ENCODE measurements around the gene INPP4A. TPM values are rescaled to one million over a fixed set of nuclear protein-coding genes. Genes with fewer than 3 reads are reported as not detected.

The INPP4A gene
- total and polyA plus RNA-seq, 2 donors (not counting 3 experiments of a cell fraction or from before 2014, with no cell fraction given): 14.9 to 28.8 TPM

- H3K4me3 ChIP-seq (replicated peaks in 1 of 3; ENCODE audit: insufficient read depth in 1 of 3, low read depth in 1 of 3, low read length in 3 of 3): no peak overlapping the region
- no peaks in the 10 kb centered on the region for H3K27me3 ChIP-seq (ENCODE audit: control insufficient read depth in 2 of 2, insufficient read depth in 2 of 2, low read length in 2 of 2)
- FAIRE-seq (no peak), DNase-seq (ENCODE audit: low read depth, low spot score) (no peak)
- no TSS peak for BruUV-seq (replicated peaks)
- H2AFZ ChIP-seq (ENCODE audit: low read depth, low read length): no peak overlapping the region
- dilution Hi-C loops (cut with MboI; ENCODE audit: extremely low pct_ligation_motif_present, low sequenced_read_pairs) (no loop called here), intact Hi-C loops (cut with micrococcal nuclease) (no loop called here)
- peaks cover 4 to 19% of the 10 kb centered on the region in 2 experiments for H3K36me3 ChIP-seq (ENCODE audit: control insufficient read depth in 2 of 2, extremely low read depth in 1 of 2, insufficient read depth in 2 of 2, low read length in 2 of 2)
- POLR2A ChIA-PET: no interaction called here
- no peaks in the 10 kb centered on the region for H4K20me1 ChIP-seq (replicated peaks; ENCODE audit: control insufficient read depth, extremely low read depth, insufficient read depth, low read length)
- H3K9me1 ChIP-seq (replicated peaks; ENCODE audit: control insufficient read depth, extremely low read depth, insufficient read depth, low read length): no peaks in the 10 kb centered on the region
- CTCF ChIA-PET: interaction anchor here (1.1 to 2.5 kb wide), 4 partner anchors 56 to 135 kb away, joined by 3 to 10 read pairs (median 6); no protein-coding TSS in a partner anchor
- no peak overlapping the region for H3K27ac ChIP-seq (ENCODE audit: insufficient read depth, low read depth, low read length)
- H3K79me2 ChIP-seq (ENCODE audit: control insufficient read depth, insufficient read depth, low read length): no peaks in the 10 kb centered on the region
- H3K4me2 ChIP-seq (ENCODE audit: insufficient read depth, low read length): no peak overlapping the region
- no peak for TF ChIP-seq EZH2 (IDR thresholded peaks at IDR 0.05; ENCODE audit: borderline replicate concordance, low read depth, low read length, severe bottlenecking)
- TF ChIP-seq GATA2 (IDR thresholded peaks at IDR 0.05; ENCODE audit: insufficient read depth, insufficient read length, low read depth, low read length): no peak
- TF ChIP-seq JUN (IDR thresholded peaks at IDR 0.05; ENCODE audit: borderline replicate concordance, insufficient read depth, insufficient read length, low read depth): no peak
- no peak for TF ChIP-seq FOS (IDR thresholded peaks at IDR 0.05; ENCODE audit: borderline replicate concordance, insufficient read depth, low read length)
- TF ChIP-seq POLR2A (IDR thresholded peaks at IDR 0.05; ENCODE audit: low read depth, low read length): no peak
- TF ChIP-seq MYC (IDR thresholded peaks at IDR 0.05; ENCODE audit: low read depth, low read length): no peak
- TF ChIP-seq CTCF (IDR thresholded peaks at IDR 0.05; ENCODE audit: extremely low read depth in 1 of 2, insufficient read depth in 1 of 2, low read depth in 1 of 2, low read length in 2 of 2): no peak
- no peak for TF ChIP-seq POLR2AphosphoS5 (IDR thresholded peaks at IDR 0.05; ENCODE audit: insufficient read depth, low read depth, low read length)
- no peak for TF ChIP-seq MAX (IDR thresholded peaks at IDR 0.05; ENCODE audit: insufficient read depth, insufficient read length)
- no peak overlapping the region for H3K9ac ChIP-seq (replicated peaks; ENCODE audit: extremely low read depth, insufficient read depth, low read length)
- H3K9me3 ChIP-seq (replicated peaks; ENCODE audit: control insufficient read depth, insufficient read depth, low read length): no peaks in the 10 kb centered on the region
- no peaks in the 10 kb centered on the region for H3K4me1 ChIP-seq (ENCODE audit: control insufficient read depth, extremely low read depth, insufficient read depth, low read length)
Observed at GRCh38 chr2:98543214-98543613, 98.6 kb downstream of the INPP4A start.

Data from endothelial cell of umbilical vein (primary cell).